ENCODE results near the gene UCP2. TPM values are rescaled to one million over a fixed set of nuclear protein-coding genes. Genes with fewer than 3 reads are reported as not detected.
"Not testable (repeated sequence)": the region's sequence is repeated elsewhere in the genome, so short reads cannot be mapped to it uniquely, and the experiment has no call there.

Gene UCP2
- total RNA-seq, 1 donor from 2014 or later = 6.1 TPM

DNA sequence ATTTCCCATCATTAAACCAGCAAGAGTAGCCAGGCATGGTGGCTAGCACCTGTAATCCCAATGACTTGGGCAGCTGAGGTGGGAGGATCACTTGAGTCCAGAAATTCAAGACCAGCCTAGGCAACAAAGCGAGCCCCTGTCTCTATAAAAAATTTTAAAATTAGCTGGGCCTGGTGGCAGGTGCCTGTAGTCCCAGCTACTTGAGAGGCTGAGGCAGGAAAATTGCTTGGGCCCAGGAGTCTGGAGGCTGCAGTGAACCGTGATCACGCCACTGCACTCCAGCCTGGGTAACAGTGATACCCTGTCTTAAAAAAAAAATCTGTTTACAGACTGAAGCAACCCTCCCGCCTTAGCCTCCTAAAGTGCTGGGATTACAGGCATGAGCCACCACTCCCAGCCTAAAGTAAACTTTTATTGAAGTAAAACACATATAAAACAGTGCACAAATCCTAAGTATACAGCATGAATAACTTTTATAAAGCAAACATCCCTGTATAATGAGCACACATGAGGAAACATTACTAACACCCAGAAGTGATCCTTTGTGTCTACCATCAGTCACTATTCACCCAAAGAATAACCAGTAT lies 13.6 kb upstream of the UCP2 start:
- ATAC-seq = no peak
- no peak for DNase-seq (ENCODE audit: low spot score)

DNA sequence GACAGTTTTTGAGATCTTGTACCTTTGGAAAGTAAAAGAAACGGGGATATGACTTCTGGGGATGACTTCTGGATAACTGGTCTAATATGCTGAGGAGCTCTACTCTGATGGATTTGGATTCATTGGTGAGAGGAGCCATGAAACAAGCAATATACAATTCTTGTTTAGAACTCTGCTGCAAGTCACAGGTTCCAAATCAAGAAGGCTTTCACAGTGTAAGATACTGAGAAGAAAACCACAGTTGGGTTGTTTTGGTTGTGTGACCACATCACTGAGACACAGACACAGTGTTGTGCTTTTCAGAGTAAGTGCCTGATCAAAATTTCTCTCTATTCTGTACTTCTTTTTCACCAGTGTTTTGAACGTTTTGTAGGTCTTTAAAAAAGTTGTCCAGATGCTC lies 13.1 kb upstream of the UCP2 start:
- DNase-seq (ENCODE audit: low spot score) = no peak
- no peak for ATAC-seq

DNA sequence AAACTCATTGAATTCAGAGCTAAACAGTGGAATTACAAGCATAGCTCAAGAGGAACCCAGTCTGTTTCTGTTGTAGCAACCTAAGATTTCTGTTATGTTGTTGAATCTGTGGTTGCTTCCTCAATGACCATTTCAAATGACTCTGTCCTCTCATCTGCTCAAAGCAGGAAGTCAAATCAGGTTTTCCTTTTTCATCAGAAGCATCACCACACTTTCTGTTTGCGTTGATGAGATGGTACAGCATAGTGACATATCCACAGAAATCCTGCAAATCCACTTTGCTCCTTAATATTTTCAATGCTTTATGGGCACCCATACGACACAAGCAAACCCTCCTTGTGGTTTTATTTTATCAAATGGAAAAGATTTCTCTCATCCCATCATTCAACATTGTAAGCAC lies 12.6 kb upstream of the UCP2 start:
- DNase-seq (ENCODE audit: low spot score) (no peak), ATAC-seq (no peak)

GRCh38 chr11:73991471-73992006 lies 8.9 kb upstream of the UCP2 start:
- DNase-seq (ENCODE audit: low spot score) = no peak
- no peak for ATAC-seq

- DNase-seq (ENCODE audit: low spot score) (no peak), ATAC-seq (no peak)
These were observed 8.1 kb upstream of the UCP2 start for GRCh38 chr11:73990730-73991129.

- DNase-seq (ENCODE audit: low spot score) (no peak), ATAC-seq (no peak)
These were observed 6.5 kb upstream of the UCP2 start for GRCh38 chr11:73989156-73989555.

DNA sequence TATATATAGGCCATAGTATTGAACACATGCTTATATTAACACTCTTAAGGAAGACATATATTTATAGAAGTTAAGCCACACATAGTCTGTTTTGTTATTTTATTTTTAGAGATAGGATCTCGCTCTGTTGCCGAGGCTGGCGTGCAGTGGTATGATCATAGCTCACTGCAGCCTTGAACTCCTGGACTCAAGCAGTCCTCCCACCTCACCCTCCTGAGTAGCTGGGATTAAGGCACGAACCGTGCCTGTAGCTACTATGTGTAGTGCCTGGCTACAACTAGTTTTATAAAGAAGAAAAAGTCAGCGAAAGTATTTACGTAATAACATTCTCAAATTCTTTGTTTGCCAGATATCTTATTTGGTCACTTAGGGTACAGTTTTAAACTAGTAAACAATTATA lies 5.6 kb upstream of the UCP2 start:
- no peak for DNase-seq (ENCODE audit: low spot score)
- ATAC-seq = no peak

GRCh38 chr11:73985661-73986060 lies 3.0 kb upstream of the UCP2 start:
- DNase-seq (ENCODE audit: low spot score); ATAC-seq: not testable (repeated sequence)

GRCh38 chr11:73983741-73984538 lies 1.3 kb upstream of the UCP2 start:
- ATAC-seq = no peak
- no peak for DNase-seq (ENCODE audit: low spot score)

DNA sequence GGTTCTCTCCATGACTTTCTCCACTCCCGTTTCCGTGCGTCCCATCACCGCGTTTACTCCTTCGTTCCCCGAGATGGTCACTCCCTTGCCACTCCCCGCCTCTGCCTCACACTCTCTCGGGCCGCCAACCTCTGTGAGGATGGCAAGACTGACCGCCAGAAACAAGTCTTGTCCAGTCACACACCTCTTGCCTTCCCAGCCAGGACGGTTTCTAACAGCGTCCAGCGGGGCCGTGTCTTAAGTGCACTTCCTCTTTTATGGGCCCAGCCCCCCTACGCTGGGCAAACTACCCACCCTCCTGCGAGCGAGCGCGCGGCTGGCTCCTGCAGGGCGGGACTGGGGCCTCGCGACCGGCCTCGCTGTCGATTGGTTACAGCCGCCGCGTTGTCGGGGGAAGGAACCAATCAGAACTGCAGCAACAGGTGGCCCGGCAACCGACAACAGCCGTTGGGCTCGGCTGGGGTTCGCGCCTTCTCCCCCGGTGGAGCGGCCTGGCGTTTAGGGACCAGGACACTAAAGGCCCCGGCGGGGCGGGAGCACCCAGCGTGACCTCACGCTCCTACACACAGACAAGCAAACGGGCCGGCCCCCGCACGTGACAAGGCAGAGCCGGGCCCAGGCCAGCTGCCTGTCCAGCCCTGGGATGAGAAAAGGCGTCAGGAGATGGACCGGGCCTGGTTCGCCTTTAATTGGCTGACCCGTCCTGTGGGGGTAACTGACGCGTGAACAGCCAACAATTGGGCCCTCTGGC lies 522 bp upstream of the UCP2 start:
- peak; percentile 91 for ATAC-seq

GRCh38 chr11:73981051-73981805 lies 1.4 kb downstream of the UCP2 start:
- ATAC-seq (no peak), DNase-seq (ENCODE audit: low spot score) (no peak)

More for the DNA sequence above, 522 bp upstream of the UCP2 start:
- DNase-seq (ENCODE audit: low spot score) = peak; percentile 83

DNA sequence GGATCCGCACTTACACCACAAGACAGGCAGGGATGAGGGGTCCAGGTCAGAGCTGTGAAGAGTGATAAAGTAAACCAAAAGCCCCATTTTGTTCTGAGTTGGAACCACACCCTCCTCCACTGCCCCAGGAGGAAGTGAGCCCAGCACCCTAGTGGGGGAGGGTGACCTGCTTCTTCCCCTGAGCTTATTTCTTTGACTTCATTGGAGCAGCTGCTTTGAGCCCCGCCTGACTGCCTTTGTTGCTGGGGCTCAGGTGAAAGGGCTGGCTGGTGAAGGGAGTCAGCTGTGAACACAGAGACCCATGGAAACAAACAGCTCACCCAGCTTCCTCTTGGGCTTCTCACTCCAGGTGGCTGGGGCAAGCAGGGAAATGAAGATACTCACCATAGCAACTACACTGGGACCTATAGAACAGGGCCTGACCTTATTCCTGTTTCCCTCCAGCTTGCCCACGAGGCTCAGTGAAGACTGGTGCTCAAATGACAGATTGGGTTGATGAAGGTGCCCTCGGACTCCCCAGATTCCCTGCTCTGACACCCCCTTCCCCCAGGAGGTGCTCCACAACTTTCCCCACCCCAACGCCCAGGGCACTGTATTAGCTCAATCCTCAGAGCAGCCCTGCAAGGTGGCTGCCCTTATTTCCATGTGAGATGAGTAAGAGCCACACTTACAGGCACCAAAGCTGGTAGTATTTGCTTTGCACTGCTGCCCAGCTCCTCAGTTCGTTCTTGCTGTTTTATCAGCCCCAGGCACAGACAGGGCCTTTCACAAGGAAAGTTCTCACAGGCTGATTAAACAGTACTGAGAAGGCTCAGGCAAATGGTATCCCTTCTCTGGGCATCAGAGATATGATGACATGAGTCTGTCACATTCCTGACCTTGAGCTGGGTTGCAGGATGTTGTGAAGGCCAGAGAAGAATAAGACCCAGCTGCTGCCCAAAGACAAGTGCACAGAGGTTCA lies 2.4 kb downstream of the UCP2 start:
- ATAC-seq (no peak), DNase-seq (ENCODE audit: low spot score) (no peak)

DNA sequence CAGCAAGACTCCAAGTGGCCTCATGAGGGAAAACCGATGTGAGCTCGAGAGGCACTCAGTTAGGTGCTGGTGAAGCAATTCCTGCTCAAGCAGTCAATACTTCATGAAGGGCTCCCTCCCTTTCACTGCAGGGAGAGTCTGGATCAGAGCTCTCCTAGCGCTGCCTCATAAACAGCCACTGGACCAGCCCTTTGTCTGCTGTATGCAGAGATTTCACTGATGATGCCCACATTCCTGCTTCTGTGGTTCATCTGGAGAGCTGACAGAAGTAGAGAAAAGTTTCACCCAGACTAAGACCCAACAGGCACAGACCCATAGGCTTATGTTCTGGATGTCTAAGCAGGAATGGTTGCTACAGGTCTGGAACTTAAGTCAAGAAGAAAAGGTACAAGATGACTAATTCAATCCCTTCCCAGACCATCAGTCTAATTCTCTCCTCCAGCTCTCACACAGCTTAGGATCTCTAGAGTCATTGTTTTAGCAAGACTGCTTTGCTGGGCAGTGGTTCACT lies 4.0 kb downstream of the UCP2 start:
- ATAC-seq (no peak), DNase-seq (ENCODE audit: low spot score) (no peak)

GRCh38 chr11:73977856-73978519 lies 4.7 kb downstream of the UCP2 start:
- ATAC-seq (no peak), DNase-seq (ENCODE audit: low spot score) (no peak)

DNA sequence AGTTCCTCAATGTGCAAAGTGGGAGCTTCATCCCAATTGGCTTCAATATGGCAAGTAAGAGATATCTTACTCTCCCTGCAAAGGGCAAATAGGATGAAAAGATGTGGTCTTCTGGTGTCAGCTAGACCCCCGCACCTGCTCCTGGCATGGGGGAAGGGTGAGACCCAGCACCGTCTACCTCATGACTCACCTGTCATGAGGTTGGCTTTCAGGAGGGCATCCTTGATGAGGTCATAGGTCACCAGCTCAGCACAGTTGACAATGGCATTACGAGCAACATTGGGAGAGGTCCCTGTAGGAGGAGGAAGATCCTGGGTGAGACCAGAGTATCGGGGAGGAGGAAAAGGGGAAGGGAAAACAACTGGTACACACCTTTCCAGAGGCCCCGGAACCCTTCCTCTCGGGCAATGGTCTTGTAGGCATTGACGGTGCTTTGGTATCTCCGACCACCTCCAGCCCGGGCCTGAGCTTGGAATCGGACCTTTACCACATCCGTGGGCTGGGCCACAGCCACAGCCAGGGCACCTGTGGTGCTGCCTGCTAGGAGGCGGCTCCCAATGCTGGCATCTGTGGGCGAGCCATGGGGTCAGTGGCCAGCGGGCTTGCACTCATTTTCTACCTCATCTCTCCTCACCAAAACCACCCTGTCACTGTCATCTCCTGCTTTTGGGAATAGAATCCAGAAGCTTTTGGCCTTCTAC lies 6.0 kb downstream of the UCP2 start:
- DNase-seq (ENCODE audit: low spot score) = no peak
- no peak for ATAC-seq

DNA sequence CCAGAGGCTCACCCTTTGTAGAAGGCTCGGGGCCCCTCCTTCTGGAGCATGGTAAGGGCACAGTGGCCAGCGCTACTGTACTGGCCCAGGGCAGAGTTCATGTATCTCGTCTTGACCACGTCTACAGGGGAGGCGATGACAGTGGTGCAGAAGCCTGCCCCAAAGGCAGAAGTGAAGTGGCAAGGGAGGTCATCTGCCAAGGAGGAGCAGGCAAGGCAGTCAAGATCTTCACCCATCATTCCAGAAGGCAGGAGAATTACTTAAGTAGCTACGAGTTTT lies 7.2 kb downstream of the UCP2 start:
- no peak for DNase-seq (ENCODE audit: low spot score)
- ATAC-seq = no peak

GRCh38 chr11:73974604-73975478 lies 7.8 kb downstream of the UCP2 start:
- no peak for DNase-seq (ENCODE audit: low spot score)
- ATAC-seq = no peak

All from left lobe of liver (tissue), 2 donors.